Stimulated activated CD8-positive, alpha-beta memory T cell treated with anti-CD3 and anti-CD28 coated beads, Interleukin-4, amount 100 ng/mL, for 24 hours (primary cell): ENCODE results near the gene BGN.

Experiments
- DNase-seq: peaks from one replicate; pipeline ENCODE4 v3.0.0-alpha.2; 2020; ENCODE audit warnings: low read depth

Gene BGN

DNA sequence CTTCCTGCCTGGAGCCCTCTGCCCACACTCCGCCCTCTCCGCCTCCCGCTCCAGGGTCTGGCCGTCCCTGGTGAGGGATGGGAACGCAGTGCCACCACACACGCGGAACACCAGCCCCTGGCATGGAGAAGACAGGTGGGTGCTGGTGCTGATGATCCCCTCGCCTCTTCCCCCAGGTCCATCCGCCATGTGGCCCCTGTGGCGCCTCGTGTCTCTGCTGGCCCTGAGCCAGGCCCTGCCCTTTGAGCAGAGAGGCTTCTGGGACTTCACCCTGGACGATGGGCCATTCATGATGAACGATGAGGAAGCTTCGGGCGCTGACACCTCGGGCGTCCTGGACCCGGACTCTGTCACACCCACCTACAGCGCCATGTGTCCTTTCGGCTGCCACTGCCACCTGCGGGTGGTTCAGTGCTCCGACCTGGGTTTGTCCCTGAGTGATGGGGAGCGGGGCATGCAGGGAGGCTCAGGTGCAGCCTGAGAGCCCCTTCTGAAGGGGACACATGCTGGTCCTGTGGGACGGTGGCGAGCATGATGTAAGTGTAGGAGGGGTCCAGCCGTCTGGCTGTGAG lies 9.8 kb downstream of the BGN start:
- DNase-seq, result no peak

DNA sequence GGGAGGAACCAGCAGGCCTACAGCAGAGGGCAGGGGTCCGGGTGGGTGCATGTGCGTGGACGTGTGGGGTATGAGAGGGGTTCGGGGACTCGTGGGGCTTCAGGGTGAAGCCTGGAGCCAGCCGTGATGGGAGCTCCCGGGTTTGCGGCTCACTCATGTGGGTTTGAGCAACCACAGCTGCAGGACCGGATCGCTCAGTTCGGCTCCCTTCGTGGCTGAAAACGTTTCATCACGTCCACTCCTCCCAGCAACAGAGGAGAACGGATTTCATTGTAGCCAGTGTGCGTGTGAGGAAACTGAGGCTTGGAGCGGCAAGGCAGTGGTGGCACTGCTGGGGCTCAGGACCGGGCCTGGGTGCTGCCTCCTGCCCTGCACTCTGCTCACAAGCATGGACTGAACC lies 10.6 kb downstream of the BGN start:
- no peak for DNase-seq

DNA sequence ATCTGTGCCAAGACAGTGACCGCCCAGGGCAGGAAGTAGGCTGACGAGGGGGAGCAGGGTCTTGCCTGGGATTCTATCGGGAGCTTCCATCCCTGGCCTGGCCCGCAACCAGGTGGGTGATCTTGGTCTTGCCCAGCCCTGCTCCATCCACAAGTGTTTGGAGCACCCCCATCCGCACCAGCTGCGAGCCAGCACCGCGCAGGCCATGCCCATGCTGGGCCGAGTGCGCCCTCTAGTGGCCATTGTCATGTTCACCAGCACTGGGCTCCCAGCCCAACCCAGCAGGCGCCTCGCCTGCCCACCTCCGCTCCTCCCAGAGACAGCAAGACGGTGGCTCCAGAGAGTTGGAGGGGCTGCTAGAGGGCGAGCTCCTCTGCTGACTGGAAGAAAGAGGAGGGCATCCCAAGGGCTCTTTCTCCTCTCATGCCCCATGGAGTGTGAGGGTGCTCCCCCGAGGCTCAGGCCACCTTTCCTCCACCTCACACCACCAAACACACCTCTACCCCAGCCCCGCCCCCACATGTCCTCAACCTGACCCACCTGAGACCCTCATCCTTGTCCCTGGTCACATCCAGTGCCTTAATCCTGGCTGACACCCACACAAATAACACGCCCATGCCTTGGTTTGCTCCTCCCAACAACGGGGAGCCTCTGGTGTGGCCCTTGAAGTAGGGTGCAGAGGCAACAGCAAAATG lies 12.9 kb downstream of the BGN start:
- DNase-seq, result peak; percentile 74

DNA sequence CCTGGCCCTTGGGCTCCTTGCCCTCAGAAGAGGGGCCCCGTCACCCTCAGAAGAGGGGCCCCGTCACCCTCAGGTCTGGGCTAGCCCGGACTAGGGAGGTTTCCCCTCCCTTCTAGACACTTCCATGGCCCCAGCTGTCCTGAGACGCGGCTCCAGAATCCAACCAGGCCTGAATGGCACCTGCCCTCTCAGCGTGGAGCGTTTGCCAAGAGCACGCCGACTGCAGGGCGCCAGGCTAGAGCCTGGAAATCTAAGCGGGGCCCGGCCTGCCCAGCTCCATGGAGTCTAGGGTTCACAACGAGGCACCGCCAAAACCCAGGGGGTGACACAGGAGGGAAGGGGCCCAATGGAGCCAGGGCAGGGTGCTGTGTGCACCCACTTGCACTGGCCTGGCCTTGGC lies 14.8 kb downstream of the BGN start:
- DNase-seq, result no peak

DNA sequence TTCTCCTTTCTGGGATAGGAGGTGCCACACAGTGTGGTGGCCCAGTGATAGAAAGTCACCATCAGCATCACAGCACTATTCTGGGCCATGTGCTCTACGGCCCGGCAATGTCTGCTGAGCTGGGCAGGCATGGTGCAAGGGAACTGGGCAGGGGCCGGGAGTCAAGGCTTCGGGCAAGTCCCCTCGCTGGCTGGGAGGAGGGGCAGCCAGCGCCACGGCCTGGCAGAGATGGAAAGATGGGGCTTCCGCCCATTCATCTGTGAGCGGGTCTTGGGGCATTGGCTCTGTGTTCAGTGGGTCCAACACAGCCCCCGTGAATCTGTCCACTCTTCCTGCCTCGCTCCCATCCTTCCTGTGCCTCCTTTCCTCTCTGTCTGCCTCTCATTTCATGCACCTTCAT lies 15.6 kb downstream of the BGN start:
- DNase-seq, result no peak

DNA sequence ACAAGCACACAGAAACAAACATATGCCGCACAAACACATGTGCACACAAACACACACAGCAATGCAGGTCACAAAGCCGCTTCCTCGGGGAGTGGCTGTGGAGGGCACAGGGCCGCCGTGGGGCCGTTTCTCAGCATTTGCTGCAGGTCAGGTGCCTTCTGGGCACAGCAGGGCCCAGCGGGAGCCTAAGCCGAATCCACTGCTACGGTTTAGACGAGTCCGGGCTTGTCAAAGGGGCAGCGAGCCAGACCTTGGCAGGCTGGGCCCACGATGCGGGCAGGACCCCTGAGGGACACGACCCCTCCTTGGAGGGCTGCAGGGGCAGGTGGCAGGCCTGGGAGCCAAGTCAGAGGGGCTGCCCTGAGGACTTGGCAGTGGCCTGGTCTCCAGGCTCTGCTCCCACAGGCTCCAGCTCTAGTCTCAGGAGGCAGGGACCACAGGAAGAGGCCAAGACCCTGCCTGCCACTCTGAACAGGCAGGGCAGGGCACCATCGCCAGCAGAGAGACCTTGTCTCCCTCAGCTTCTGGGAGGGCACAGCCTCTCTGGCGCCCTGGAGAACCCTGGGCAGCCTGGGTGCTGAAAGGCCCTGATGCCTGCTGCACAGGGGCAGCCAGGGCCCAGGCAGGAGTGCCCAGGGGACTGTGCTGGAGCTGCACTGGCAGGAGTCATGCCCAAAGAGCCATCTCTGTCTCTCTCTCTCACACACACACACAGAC lies 17.2 kb downstream of the BGN start:
- no peak for DNase-seq

DNA sequence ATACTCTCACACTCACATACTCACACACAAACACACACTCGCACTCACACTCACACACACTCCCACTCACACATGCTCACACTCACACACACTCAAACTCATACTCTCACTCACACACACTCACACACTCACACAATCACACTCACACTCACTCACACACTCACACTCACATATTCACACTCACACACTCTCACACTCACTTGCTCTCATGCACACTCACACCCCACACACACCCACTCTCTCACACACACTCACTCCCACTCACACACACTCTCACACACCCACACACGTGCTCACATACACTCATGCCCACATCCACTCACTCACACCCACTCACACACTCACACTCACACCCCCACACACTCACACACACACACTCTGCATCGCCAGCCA lies 17.7 kb downstream of the BGN start:
- DNase-seq, result no peak

DNA sequence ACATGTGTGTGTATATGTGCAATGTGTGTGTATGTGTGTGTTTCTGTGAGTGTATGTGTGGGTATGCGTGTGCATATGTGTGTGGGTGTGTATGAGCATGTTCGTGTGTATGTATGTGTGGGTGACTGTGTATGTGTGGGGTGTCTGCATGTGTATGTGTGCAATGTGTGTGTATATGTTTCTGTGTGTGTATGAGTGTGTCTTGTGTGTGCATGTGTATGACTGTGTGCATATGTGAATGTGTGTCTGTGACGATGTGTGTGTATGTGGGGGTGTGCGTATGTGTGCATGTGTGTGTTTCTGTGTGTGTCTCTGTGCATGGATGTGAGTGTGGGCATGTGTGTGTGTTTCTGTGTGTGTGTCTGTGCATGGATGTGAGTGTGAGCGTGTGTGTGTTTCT lies 18.5 kb downstream of the BGN start:
- DNase-seq, result no peak

DNA sequence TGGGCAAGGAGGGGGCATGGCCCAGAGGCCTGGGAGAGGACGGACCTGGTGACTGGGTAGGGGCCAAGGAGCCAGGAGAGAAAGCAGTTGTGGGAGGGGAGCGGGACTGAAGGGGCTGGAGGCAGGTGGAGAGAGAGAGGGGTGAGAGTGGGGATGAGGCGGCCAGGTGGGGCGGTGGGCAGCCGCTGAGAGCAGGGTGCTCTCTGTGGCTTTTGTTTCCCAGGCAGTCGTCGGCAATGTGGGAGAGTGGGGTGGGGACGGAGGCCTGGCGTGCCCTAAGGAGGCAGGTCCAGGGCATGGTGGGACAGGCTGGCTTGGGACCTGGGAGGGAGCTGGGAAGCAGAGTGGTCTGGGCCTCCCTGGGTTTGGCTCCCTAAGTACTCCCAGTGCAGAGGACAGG lies 19.5 kb downstream of the BGN start:
- no peak for DNase-seq

DNA sequence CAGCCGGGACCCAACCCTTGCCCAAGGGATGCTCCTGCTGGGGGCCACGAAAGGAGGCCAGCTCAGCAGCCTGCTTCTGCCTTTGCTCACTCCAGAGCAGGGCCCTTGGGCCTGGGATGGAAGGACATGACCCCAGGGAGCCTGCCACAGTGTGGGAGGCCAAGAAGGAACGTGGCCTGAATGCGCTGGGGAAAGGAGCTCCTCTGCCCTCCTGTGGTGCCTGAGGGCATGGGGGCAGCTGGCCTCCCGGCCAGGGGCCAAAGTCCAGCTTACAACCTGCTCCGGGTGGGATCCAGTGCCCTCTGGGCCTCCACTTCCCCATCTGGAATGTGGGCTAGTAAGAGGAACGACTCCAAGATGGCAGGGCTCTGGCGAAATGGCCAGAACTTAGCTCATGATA lies 20.7 kb downstream of the BGN start:
- DNase-seq, result no peak

DNA sequence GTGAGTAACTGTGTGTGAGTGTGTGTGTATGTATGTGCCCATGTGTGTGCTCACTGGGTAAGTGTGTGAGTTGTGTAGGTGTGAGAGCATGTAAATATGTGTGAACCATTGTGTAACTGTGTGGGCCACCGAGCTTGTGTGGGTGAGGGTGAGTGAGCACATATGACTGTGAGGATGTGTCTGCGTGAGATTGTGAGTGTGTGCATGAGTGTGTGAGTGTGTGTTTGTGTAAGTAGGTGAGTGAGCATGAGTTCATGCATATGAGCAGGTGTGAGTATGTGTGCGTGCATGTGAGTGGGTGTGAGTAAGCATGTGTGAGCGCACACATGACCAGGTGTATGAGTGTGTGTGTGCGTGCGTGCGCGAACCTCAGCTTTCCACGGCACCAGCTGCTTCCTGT lies 21.3 kb downstream of the BGN start:
- DNase-seq, result no peak

DNA sequence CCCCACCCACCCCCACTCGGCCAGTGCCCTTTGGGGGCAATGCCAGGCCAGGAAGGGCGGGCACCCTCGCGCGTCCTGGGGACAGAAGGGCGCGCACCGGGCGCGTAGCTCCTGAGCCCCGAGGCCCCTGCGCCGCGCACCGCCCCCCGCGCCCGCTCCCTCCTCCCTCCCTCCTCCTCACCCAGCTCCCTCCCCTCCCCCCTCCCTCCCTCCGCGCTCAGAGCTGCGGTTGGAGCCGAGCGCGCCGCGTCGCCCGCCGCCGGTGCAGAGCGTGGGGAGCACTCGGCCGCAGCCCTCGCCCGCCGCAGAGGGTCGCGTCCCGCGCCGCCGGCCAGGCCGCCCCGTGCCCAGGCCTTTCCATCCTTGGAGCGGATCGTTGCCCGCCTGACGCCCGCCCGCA lies 22.6 kb downstream of the BGN start, which contains the start of gene ATP2B3:
Gene ATP2B3 (plus strand): TSS at position 220 of the 400 bp plus-strand sequence. CDS start 18,606 bp downstream, outside the sequence.
- no peak for DNase-seq

DNA sequence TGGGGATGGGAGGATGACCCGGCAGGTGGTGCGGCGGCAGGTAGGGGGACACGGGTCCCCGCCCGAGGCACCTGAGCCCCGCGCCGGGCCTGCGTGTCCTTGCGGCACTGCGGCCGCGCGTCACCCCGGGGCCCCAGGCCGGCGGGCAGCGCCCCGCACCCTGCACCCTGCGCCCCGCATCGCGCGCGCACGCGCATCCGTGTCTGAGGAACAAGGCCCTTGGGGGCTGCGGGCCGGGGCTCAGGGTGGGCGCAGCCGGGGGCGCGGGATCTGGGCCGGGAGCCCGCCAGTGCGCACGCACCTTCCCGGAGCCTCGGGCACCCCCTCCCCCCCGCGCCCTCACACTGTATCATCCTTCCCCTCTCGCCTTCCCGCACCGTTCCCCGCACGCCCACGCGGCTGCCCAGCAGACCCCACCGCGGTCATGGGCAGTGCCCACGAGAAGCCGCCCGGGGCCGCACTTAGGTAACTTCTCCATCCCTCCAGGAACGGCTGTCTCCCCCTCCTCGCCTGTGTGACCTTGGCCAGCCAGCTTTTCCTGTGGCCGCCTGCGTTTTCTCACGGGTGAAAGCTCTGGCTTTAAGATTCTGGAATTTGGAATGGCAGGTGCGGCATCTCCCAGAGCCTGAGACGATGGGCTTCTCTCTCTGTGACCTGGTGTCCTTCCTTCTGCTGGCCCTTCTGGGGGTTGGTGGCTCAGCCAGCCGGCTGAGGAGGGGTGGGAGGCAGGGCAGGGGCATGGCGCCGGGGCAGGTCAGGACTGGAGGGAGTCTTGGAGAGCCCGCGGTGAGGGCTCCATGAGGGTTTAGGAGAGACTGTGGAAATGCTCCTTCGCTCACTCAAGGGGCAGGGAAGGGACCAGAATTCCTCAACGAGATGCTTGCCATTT lies 23.4 kb downstream of the BGN start:
- no peak for DNase-seq

DNA sequence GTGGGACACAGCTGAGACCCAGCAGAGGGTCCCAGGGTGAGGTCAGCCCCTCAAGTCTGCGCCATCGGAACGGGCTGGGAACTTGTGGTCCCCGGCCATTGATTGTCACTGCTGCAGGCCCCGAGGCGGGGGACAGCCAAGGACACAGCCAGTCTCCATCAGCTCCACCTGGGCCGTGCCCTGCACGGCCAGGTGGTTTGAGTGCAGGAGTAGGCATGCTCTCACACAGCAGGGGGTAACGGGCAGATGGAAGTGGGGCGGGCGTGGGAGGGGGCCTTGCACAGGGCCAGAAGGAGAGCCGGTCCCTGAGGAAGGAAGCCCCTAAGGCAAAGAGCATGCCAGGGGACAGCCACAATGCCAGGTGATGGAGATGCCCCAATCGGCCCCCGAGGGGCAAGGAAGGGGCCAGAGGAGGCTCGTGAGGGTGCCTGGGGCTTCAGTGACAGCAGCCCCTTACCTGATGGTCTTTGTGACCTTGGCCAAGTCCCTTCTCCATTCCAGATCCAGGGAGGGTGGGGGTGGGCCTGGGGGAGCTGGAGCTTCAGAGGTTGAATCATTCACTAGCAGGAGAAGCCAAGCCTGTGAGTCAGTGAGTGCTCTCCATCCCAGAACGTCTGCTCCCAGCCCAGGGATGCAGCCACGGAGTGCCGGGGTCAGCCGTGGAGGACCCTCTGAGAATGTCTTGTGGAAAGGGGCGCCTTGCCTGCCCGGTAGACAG lies 24.9 kb downstream of the BGN start:
- no peak for DNase-seq

DNA sequence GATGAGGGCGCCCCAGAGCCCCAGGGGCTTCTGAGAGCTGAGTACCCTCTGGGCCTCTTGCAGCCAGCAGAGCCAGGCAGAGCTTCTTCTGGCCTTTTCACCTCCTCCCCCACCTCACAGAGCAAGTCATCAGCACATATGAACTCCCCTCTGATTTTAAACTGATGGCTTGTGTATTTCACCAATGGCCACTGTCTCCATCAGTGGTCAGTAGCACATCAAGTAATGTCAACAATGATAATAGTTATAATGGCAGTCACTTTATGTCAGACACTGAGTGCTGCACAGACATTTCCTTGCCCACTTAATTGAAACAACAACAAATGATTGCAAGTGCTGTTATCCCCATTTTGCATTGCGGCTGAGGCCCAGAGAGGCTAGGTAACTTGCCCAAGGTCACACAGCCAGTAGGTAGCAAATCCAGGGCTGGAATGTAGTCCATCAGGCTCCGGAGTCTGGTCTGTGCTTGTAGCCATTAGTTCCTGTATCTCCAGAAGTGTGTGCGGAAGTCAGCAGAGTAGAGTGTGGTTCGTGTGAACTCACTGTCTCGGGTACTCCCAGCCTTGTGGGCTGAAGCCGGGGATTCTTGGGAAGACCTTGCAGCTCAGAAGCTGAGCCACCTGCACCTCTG lies 25.6 kb downstream of the BGN start:
- DNase-seq, result no peak

DNA sequence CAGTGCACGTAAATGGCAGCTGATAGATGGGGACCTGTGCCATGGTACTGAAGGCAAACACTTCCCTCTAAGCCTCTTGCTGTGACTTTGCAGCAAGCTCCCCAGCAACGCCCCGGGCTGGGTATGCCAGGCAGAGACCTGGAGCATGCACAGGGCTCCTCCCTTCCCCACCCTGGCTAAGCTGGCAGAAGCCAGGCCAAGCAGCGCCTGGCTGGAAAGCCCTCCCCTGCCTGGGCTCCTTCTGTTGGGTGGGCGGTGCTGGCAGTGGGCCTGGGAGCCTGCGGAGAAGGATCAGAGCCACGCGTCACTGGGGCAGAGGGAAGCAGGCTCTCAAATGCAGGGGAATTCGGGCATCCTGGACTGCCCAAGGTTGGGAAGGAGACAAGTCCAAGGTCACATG lies 26.3 kb downstream of the BGN start:
- no peak for DNase-seq

DNA sequence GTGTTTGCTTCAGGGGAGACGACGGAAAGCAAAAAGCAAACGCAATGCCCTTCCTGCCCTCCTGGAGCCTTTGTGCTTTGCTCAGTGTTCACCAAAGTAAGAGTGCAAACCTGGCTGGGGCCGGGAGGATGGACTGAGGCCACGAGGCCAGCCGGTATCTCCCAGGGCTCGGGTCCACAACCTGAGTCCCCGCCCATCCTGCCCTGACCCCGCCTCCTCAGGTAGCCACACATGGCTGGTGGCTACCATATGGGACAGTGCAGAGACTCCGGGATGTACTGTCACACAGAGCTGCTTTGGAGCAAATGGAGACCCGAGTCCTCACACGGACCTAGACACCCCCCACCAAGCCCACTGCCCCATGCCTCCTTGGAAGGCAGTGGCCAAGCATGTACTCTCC lies 27.5 kb downstream of the BGN start:
- no peak for DNase-seq

DNA sequence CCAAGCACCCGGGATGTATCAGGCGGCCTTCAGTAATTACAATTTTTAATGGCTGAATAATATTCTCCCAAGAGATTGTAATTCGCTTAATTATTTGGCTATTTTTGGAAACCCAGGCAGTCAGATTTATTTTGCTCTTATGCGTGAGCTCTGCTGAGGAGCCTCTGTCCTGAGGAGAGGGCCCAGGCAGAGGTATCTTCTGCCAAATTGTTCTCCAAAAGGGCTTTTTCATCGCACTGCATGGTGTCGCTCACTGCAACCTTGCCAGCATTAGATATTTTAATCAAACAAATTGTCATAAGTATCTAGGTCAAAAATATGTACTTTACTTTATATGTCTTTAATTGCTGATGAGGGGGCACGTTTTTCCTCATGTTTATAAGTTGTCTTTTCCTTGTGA lies 28.5 kb downstream of the BGN start:
- DNase-seq, result no peak

DNA sequence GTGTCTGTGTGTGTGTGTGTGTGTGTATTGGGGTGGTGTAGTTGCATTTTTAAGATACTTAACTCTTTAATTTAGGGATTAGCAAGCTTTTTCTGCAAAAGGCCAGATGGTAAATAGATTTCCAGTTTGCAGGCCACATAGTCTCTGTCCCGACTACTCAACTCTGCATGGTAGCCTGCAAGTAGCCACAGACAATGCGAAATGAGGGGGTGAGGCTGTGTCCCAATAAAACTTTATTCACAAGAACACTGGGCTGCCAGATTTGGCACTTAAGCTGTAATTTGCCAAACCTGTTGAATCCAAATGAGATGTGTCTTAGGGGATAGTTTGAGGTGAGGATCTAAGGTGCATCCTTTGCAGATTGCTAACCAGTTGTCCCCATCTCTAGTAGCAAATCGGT lies 29.5 kb downstream of the BGN start:
- DNase-seq, result no peak

DNA sequence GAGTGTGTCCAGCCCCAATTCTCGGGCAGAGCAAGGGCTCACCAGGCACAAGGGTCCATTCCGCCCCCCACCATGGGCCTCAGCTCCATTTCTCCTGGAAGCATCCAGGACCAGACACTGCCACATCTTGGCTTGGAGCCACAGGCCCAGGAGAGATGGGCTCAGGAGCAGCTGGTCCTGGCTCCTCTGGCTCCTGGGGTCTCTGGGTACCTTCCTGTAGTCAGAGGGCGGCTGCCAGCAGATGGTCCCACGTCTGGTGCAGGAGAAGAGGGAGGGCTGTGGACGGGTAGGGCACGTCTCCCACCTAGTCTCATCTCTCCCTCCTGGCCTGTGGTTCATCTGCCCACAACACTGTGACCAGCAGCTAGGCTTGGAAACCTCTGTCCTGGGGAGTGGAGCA lies 30.7 kb downstream of the BGN start:
- DNase-seq, result no peak

DNA sequence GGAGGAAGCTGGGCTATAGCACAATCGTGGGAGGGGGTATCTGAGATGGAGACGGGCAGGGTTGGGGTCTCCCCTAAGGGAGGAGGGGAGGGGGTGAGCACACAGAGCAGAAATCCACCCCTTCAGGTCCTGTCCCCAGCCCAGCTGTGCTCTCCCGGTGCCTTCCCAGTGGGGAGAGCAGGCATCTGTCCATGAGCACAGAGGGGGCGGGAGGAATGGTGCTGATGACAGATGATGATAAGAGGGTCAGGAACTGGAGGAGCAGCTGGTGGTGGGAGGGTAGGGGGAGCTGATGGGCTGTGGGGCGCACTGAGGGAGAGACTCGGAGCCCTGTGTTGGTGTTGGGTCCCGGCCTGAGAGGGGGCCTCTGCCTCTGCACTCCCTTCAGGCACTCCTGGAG lies 31.3 kb downstream of the BGN start:
- no peak for DNase-seq
